Stimulated activated CD8-positive, alpha-beta memory T cell treated with anti-CD3 and anti-CD28 coated beads, Interleukin-4, amount 100 ng/mL, for 4 hours (primary cell): ENCODE measurements around the gene TRIM59.

Source experiments
- DNase-seq, 2 donors: peaks; one replicate each; pipeline ENCODE4 v3.0.0-alpha.2; 2020; ENCODE audit warnings: low read depth in 2 of 2, low spot score in 1 of 2

TRIM59 gene, protein sequence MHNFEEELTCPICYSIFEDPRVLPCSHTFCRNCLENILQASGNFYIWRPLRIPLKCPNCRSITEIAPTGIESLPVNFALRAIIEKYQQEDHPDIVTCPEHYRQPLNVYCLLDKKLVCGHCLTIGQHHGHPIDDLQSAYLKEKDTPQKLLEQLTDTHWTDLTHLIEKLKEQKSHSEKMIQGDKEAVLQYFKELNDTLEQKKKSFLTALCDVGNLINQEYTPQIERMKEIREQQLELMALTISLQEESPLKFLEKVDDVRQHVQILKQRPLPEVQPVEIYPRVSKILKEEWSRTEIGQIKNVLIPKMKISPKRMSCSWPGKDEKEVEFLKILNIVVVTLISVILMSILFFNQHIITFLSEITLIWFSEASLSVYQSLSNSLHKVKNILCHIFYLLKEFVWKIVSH

DNA sequence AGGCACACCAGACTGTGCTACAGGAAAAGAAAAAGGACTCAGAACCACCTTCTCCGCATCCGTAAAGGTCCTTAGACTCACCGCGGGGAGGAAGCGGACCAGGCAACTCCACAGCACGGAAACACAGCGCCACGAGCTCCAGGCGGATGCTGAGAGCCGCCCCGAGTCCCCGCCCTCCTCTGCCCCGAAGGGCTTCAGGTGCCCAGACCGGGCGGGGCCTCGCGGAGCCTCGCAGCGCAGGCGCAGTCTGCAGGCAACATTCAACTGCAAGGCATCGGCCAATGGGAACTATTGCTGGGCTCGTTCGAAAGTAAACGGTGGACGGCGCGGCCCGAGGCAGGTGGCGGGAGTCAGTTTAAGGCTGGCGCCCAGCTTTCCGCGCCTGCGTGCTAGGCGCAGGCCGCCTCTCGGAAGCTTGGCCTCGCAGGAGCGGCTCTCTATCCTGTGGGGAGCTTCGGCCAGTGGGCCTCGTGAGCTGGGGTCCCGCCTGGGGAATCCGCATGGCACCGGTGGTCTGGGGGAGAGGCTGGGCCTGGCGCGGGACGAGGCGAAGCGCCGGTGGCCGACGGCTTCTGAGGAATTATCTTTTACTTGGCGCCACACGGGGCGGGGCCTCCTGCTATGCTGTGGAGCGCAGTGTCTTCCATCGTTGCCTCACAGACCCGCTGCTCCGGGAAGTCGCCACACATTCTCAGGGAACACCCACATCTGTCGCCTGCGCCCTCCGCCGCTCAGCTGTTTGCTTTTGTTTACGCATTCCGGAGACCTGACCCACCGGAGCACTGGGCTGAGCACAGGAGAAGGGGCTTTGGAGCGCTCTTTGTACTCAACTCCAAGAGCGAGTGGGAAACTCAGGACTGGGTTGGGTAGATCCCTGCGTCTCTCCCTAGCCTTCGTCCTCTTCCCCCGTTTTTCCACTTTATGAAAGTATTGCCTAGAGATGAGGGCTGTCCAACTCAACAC, at the start of gene TRIM59:
TRIM59 (minus strand) TSS at position 151 of the 963 bp plus-strand sequence. CDS start 10,603 bp downstream, outside the sequence.
- DNase-seq: peak; percentile 85 to 92

DNA sequence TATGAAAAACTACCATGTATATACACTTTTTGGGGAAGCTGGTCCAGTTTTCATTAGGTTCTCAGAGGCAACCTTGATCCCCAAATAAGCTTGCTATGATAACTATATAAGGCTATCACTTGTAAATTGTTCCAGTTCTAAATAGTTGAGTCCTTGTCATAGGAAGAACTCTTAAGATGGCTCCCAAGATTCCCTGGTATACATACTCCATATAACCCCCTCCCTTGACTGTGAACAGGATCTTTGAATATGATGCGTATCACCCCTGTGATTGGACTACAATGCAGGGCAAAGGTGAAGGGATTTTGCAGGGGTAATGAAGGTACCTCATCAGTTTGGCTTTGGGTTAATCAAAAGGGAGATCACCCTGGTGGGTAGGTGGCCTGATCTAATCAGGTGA, 48.6 kb upstream of the TRIM59 start:
- DNase-seq: no peak

DNA sequence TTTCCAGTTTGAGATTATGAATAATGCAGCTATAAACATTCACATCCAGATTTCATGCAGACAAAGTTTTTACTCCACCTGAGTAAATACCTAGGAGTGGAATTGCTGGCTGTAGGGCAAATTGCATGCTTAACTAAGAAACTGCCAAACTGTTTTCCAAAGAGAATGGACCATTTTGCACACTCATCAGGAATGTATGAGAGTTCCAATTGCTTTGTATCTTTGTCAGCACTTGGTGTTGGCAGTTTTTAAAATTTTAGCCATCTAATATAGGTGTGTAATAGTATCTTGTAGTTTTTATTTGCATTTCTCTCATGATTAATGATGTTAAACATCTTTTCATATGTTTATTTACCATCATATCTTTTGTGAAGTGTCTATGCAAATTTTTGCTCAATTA, 40.6 kb upstream of the TRIM59 start:
- DNase-seq: no peak

DNA sequence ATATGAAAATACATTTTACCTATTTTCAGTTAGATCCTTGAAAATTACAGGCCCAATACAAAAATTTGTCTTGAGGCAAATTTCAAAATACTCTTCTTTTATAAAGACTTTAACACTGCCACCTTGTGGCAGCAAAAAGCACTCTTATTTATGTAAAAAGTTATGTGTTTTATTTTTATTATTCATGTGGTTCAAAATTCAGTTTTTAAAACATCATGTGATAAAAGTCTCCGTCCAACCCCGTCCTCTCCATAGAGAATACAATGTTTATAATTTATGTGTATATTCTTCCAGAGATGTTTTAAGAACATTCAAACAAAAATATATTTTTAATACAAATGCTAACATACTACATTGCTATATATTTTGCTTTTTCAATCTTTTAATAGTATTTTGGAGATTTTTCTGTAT, 36.9 kb upstream of the TRIM59 start:
- no peak for DNase-seq

DNA sequence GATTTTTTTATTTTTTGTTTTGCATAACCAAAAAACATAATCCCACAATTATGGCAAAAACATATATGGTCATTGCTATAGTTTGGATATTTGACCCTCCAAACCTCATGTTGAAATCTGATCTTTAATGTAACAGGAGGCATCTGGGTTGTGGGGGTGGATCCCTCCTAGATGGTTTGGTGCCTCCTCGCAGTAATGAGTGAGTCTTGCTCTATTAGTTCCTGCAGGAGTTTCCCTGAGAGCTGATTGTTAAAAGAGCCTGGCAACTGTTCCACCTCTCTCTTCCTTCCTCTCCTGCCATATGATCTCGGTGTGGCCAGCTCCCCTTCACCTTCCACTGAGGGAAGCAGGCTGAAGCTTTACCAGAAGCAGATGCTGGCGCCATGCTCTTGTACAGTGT, 33.2 kb upstream of the TRIM59 start:
- DNase-seq: no peak

DNA sequence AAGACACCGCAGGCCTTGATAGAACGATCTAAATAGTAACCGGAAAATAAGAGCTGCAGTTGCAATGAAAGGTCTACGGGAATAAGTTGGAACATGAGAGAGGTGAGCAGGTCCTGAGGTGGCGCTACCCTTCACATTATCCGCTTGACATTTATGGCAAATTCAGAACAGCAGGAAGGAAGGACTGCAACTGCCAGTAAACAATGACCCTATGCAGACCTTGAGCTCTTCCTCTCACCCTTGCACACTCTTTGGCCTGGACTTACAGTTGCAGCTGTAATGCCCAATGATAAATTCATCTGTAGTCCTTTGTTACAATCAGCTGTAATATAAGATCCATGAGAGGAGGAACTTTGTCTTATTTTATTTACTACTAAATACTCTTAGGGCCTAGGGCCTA, 32.3 kb upstream of the TRIM59 start:
- DNase-seq: no peak

DNA sequence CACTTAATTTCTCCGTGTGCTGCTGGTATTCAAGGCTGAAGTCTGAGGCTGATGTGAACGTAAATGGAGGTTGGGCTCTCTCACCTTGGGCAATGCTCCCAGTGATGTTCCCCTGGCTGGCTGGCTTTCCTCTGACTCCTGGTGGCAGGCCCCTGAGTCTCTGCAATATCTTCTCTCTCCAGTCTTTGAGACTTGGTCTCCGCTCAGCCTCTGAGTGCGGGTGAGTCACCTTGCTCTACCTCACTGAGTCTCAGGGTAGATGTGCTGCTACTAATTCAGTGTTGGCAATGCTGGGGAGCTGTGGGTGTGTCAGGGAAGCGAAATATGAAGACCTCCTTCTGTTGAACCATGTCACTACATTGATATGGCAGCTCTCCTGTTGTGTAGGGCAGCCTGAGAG, 31.3 kb upstream of the TRIM59 start:
- DNase-seq: no peak

DNA sequence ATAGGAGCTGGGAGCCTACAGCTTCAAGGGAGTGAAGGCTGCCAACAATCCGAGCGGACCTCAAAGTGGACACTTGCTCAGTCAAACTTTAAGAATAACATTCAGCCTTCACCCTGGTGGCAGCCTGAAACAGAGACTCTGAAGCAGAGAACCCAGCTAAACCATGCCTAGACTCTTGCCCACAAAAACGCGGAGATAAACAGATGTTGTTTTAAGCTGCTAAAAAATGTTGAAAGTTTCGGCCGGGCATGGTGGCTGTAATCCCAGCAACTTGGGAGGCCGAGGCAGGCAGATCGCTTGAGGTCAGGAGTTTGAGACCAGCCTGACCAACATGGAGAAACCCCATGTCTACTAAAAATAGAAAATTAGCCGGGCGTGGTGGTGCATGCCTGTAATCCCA, 29.8 kb upstream of the TRIM59 start:
- DNase-seq: no peak

DNA sequence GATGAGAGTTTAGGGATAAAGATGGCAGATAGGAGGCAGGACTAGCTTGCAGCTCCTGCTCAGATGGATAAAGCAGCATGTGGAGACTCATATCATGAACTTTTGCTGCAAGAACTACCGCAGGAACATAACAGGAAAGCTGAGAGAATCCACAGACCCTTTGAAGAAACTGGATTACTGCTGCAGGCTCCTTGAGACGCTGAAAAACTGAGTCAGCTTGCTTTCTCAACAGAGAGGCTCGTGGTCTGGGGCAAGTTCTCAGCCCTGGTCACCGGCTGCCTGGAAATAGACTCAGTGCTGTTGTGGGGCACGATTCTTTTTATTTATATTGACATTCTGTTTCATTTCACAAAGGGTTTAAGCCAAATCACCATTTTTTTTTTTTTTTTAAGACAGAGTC, 28.8 kb upstream of the TRIM59 start:
- no peak for DNase-seq

DNA sequence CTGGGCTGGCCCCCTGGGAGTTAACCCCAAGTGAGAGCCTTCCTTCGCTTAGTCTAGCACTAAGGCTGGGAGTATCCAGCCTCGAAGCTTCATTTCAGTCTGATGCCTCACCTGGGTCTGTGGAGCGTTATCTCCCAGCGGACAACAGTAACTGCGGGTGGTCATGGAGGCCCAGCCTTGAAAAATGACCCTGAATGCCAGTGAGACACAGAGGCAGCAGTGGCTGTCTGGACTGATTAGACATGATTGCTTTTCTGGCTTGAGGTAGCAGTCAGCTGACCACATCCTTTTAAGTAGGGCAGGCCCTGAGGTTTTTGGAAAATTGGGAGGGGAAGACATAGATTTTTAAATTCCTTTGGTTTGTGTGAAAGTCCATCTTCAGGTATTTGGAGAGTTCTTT, 28.2 kb upstream of the TRIM59 start:
- DNase-seq: no peak

DNA sequence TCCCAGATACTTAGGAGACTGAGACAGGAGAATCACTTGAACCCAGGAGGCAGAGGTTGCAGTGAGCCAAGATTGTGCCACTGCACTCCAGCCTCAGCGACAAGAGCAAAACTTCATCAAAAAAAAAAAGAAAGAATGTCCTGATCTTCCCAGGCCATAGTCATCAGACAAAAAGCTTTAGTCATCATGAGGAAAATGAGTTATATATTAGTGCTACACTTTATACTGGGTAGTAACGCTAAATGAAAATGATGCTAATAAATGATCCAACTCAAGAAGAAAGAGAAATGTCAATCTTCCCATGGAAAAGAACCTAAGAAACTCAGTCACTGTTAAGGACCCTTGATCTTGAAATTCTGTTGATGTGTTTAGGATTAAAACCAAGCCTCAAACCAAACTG, 26.3 kb upstream of the TRIM59 start:
- DNase-seq: no peak

DNA sequence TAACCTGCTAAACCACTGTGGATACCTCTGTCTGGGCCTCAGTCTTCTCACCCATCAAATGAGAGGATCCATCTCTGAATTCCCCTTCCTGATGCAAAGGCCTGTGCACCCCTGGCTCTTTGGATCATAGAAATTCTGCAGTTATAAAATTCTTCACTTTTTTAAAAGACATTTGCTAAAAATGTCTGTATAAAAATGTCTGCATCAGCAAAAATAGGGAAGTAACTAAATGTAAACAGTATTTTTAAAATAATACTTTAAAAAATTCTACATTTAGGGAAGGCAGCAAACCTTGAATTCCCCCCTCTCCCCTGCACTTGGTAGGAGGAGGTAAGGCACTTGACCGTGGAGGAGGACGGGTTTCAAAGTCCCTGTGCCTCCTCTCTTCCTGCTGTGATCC, 25.6 kb upstream of the TRIM59 start:
- DNase-seq: no peak

DNA sequence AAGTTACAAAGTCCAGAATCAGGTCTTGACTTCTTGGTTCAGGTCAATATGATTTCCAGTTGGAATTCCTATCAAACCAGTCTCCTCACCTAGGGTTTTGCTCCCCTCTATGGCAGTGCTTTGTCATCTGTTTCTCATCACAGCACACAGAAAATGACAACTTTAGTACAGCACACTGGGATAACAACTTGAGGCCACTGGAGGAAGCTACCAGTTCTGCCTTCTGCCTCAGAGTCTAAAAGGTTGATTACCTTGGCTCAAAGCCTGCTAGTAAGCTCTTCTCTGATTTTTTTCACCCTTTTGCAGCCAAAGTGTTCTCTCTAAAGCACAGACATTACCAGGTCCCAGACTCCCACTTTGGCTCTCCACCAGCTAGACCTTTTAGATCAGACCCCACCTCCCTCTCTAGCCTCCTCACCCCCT, 24.8 kb upstream of the TRIM59 start:
- DNase-seq: no peak

DNA sequence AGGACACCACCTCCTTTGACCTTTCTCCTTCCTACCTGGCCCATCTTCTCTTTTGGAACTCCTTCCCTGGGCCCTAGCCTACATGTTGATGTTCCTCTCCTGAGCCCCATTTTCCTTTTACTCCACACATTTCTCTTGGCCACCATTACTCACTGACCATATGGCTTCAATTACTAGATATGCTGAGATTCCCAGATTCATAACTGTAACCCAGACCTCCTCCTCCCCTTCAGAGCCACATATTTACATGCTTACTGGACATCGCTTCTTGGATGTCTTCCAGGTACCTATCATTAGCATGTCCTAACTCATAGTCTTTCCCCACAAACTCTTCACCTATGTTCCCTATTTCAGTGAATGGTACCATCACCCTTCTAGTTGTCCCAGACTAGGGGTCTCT, 24.4 kb upstream of the TRIM59 start:
- DNase-seq: no peak

DNA sequence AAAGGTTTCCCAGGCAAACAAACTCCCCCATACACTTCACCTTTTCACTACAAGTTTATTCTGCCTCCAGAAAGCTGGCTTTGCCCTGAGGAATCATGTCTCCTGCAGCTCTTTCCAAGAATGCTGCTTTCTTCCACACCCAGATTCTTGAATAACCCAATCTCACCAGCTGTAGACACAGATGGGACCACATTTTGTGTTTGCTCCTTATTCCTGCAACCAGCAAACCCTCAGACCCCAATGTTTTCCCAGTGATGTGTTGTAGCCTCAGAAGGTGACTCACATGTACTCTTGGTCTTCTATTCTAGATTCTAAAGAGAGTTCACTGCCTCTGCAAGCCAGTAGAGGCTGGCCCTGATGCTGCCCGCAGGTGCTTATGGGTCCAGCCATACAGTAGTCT, 23.6 kb upstream of the TRIM59 start:
- DNase-seq: no peak

DNA sequence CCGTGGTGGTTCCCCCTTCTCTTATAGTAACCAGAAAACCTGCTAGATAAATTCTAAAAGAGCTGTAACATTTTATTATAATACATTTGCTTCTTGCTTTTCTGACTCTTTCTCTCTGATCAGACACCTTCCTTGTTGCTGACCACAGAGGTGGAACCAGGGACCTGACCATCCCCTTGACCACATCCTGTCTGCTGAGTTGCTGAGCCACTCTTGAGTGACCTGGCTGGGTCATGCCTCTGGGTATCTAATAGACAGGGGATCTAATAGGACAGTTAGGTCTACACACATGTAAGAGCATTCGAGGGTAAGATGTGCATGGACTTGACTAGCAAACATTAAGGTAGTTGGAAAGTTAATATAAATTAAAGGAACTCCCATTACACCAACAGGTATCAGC, 22.8 kb upstream of the TRIM59 start:
- DNase-seq: no peak

DNA sequence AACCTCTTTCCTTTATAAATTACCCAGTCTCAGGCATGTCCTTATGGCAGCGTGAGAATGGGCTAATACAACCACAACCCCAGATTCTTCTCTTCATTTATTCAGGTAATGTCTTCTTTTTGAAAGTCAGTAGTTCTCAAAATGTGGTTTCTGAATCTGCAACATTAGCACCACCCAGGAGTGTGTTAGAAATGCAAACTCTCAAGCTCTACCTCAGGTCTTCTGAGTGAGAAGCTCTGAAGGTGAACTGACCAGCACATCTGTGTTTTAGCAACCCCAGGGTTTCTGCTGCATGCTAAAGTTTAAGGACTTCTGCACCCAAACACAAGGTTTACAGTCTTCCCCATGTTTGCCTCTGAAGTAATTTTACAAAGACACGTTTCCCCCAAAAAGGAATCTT, 22.3 kb upstream of the TRIM59 start:
- no peak for DNase-seq

DNA sequence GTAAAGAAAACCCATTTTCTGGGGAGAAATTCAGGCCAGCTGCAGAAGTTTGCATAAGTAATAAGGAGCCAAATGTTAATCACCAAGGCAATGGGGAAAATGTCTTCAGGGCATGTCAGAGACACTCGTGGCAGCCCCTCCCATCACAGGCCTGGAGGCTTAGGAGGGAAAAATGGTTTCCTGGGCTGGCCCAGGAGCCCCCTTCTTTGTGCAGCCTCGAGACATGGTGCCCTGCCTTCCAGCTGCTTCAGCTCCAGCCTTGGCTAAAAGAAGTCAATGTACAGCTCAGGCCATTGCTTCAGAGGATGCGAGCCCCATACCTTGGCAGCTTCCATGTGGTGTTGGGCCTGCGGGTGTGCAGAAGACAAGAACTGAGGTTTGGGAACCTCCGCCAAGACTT, 20.6 kb upstream of the TRIM59 start:
- DNase-seq: no peak

DNA sequence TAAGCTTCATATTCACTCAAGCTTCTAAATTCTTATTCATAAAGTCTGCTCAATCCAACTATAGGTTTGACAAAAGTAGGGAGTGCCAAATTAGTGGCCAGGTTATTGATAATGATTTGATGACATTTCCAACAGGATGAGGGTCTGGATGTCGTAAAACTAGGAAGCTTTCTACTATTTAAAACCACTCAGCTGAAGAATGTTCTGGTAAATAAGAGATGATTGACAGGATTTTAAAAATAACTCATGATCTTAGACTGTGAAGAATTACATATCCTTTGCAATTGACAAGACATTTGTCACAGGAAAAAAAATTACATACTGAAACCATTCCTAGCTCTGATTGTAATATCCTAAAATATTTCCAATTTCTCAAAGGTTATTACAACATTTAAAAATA, 15.4 kb upstream of the TRIM59 start:
- no peak for DNase-seq

DNA sequence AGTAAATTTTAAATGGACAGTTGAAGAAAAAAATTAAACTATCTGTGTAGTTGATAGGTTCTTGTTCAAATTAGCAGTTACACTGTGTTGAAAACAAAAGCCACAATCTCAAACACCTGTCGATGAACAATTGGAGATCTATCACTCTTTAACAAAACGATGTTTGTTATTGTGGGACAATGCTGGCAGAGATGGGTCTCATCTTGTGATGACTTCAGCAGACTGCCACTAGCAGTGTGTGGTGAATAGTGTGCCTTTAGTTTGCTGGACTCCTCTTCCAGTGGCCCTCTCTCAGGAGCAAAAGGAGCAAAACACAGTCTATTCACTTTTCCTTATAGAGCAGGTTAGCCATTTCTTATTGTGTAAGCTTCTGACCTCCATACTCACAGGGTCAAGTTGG, 14.7 kb upstream of the TRIM59 start:
- no peak for DNase-seq

DNA sequence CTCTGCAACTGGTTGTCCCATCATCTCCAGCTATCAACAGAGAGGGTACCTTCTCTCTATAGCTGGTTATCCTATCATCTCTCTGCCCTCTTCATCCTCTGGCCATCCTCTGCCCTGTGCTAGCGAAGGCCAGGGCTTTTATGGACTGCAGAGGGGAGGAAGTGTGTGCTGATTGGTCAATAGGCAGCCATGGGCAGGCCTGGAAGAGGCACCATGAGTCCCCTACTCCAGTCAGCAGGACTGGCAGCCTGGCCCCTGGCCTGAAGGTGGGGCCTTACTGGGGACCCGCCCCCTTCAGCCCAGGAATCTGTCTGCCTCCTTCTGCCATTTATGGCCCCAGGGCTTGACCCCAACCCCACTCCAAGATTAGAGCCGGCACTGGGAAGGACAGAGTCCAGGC, 10.4 kb upstream of the TRIM59 start:
- no peak for DNase-seq

DNA sequence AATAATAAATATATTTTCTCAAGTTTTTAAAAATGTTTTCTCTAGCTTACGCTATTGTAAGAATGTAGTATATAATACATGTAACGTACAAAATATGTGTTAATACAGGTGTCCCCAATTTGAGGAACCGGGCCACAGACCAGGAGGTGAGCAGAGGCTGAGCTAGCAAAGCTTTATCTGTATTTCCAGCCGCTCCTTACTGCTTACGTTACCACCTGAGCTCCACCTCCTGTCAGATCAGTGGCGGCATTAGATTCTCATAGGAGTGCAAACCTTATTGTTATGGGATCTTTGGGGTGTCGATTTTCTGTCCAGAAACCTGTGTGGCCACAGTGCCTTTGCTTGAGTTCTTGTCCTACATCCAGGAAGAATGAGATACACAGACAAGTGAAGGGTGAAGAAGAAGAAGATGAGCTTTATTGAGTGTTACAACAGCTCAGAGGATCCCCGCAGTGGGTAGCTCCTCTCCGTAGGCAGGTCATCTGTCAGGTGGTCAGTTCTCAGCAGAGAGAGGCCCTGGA, 9.9 kb upstream of the TRIM59 start:
- DNase-seq: no peak
